ENCODE measurements around the gene TSPOAP1.

The TSPOAP1 gene

GRCh38 chr17:58317421-58318064 lies 11.1 kb downstream of the TSPOAP1 start:
- no peak for DNase-seq (ENCODE audit: low read depth in 2 of 2, low spot score in 1 of 2)

- DNase-seq (ENCODE audit: low read depth in 2 of 2, low spot score in 1 of 2) = no peak
These were observed 12.2 kb downstream of the TSPOAP1 start for GRCh38 chr17:58316260-58316960.

GRCh38 chr17:58315750-58316149 lies 12.8 kb downstream of the TSPOAP1 start:
- DNase-seq (ENCODE audit: low read depth in 2 of 2, low spot score in 1 of 2) = no peak

- DNase-seq (ENCODE audit: low read depth in 2 of 2, low spot score in 1 of 2) = no peak
These were observed 13.3 kb downstream of the TSPOAP1 start for GRCh38 chr17:58315281-58315711.

GRCh38 chr17:58314706-58315015 lies 13.9 kb downstream of the TSPOAP1 start:
- DNase-seq (ENCODE audit: low read depth in 2 of 2, low spot score in 1 of 2) = no peak

GRCh38 chr17:58313815-58314705 lies 14.5 kb downstream of the TSPOAP1 start:
- no peak for DNase-seq (ENCODE audit: low read depth in 2 of 2, low spot score in 1 of 2)

- no peak for DNase-seq (ENCODE audit: low read depth in 2 of 2, low spot score in 1 of 2)
These were observed 15.8 kb downstream of the TSPOAP1 start for GRCh38 chr17:58312829-58313228.

GRCh38 chr17:58312021-58312630 lies 16.5 kb downstream of the TSPOAP1 start:
- no peak for DNase-seq (ENCODE audit: low read depth in 2 of 2, low spot score in 1 of 2)

- DNase-seq (ENCODE audit: low read depth in 2 of 2, low spot score in 1 of 2) = no peak
These were observed 17.1 kb downstream of the TSPOAP1 start for GRCh38 chr17:58311429-58311894.

GRCh38 chr17:58310511-58311428 lies 17.8 kb downstream of the TSPOAP1 start:
- DNase-seq (ENCODE audit: low read depth in 2 of 2, low spot score in 1 of 2) = no peak

- no peak for DNase-seq (ENCODE audit: low read depth in 2 of 2, low spot score in 1 of 2)
These were observed 18.7 kb downstream of the TSPOAP1 start for GRCh38 chr17:58309918-58310259.

GRCh38 chr17:58308985-58309917 lies 19.3 kb downstream of the TSPOAP1 start:
- DNase-seq (ENCODE audit: low read depth in 2 of 2, low spot score in 1 of 2) = no peak

GRCh38 chr17:58308173-58308984 lies 20.2 kb downstream of the TSPOAP1 start:
- no peak for DNase-seq (ENCODE audit: low read depth in 2 of 2, low spot score in 1 of 2)

- DNase-seq (ENCODE audit: low read depth in 2 of 2, low spot score in 1 of 2) = no peak
These were observed 21.0 kb downstream of the TSPOAP1 start for GRCh38 chr17:58307468-58308172.

GRCh38 chr17:58306131-58306951 lies 22.3 kb downstream of the TSPOAP1 start:
- DNase-seq (ENCODE audit: low read depth in 2 of 2, low spot score in 1 of 2) = no peak

GRCh38 chr17:58305626-58306025 lies 23.0 kb downstream of the TSPOAP1 start:
- DNase-seq (ENCODE audit: low read depth in 2 of 2, low spot score in 1 of 2) = no peak
